Stimulated activated effector memory CD8-positive, alpha-beta T cell treated with anti-CD3 and anti-CD28 coated beads, Interleukin-12 subunit alpha, Interleukin-12 subunit beta, amount 100 ng/mL, for 72 hours (primary cell): ENCODE results near the gene CBX6.
"Not testable (repeated sequence)": the region's sequence is repeated elsewhere in the genome, so short reads cannot be mapped to it uniquely, and the experiment has no call there.

ENCODE experiments used
- ATAC-seq: fragments of 150-1000 bp; cut with Tn5 transposase; 2 replicates; pipeline ENCODE4 v1.10.0; 2021
- DNase-seq, 2 donors: peaks; one replicate each; pipeline ENCODE4 v3.0.0; 2021 to 2022; ENCODE audit warnings: low spot score in 2 of 2
- H3K27ac Mint-ChIP-seq: one replicate; pipeline ENCODE4 v1.8.0; 2022; ENCODE audit warnings: mild to moderate bottlenecking, mixed read lengths
- H3K36me3 Mint-ChIP-seq: one replicate; pipeline ENCODE4 v1.8.0; 2022; ENCODE audit warnings: mild to moderate bottlenecking, mixed read lengths
- H3K4me1 Mint-ChIP-seq: one replicate; pipeline ENCODE4 v1.8.0; 2022; ENCODE audit warnings: mixed read lengths
- H3K4me3 Mint-ChIP-seq: one replicate; pipeline ENCODE4 v1.8.0; 2022; ENCODE audit warnings: mild to moderate bottlenecking, mixed read lengths
- H3K9me3 Mint-ChIP-seq: one replicate; pipeline ENCODE4 v1.8.0; 2022; ENCODE audit warnings: mixed read lengths

The CBX6 gene

DNA sequence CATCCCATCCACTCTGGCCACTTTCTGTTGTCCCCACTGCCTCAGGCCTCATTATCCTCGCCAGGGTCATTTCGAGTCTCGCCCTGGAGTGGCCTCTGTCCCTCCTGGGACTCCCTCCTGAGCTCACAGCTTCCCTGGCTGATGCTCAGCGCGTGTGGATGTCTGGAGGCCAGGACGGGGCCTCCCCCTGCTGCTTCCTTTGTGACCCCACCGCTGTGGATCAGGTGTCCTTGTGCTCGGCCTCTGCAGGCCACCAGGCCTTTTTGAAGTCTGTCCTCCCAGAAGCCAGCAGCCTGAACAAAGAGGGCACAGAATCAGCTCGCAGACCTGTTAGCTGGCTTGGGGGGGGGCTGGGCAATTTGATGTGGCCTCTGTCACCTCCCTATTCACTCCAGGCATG lies 13.5 kb downstream of the CBX6 start:
- Mint-ChIP-seq H3K27ac (no peak overlapping the region), H3K9me3 (no peaks in the 10 kb centered on the region), H3K4me1 (peaks cover 26% of the 10 kb centered on the region), H3K36me3 (peaks cover 48% of the 10 kb centered on the region), H3K4me3 (no peak overlapping the region)
- ATAC-seq: no peak
- no peak for DNase-seq

DNA sequence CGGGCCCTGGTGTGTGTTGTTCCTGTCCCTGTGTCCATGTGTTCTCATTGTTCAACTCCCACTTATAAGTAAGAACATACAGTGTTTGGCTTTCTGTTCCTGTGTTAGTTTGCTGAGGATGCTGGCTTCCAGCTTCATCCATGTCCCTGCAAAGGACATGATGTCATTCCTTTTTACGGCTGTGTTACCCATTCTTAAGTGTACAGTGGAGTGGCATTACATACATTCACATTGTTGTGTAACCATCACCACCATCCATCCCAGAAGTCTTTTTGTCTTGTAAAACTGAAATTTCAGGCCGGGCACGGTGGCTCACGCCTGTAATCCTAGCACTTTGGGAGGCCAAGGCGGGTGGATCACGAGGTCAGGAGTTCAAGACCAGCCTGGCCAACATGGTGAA lies 17.5 kb downstream of the CBX6 start:
- ATAC-seq, H3K4me3 Mint-ChIP-seq, H3K27ac Mint-ChIP-seq, H3K4me1 Mint-ChIP-seq, DNase-seq, H3K36me3 Mint-ChIP-seq, H3K9me3 Mint-ChIP-seq: not testable (repeated sequence)

DNA sequence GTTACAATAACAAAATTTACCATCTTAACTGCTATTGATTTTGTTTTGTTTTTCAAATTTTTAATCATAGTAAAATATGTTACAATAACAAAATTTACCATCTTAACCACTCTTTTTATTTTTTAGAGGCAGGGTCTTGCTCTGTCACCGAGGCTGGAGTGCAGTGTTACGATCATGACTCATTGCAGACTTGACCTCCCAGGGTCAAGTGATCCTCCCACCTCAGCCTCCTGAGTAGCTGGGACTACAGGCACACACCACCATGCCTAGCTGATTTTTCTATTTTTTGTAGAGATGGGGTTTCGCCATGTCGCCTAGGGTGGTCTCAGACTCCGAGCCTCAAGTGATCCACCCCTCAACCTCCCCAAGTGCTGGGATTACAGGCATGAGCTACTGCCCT lies 18.1 kb downstream of the CBX6 start:
- H3K4me1 Mint-ChIP-seq, H3K9me3 Mint-ChIP-seq, H3K27ac Mint-ChIP-seq, H3K4me3 Mint-ChIP-seq, H3K36me3 Mint-ChIP-seq, ATAC-seq, DNase-seq: not testable (repeated sequence)

DNA sequence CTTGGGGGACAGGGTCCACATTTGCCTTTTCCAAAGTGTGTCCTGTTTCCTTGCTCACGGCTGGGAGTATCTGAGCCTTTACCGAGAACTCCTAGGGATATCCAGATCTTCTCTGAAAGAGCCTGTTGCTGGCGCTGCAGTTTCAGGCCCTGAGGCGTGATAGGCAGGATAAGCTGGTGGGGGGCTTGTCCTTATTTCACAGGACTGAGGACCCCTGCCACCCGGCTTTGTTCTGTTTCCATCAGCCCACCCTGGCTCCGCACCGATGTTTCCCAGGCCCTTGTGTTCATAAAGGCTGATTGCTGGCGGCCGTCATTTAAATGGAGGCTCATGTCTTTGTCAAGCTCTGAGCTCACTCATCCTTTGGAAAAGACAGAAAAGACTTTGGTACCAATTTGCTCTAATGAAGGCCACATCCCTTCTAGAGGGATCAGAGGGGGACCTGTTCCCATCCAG lies 18.8 kb downstream of the CBX6 start:
- ATAC-seq: no peak
- no peak overlapping the region for H3K4me3 Mint-ChIP-seq

DNA sequence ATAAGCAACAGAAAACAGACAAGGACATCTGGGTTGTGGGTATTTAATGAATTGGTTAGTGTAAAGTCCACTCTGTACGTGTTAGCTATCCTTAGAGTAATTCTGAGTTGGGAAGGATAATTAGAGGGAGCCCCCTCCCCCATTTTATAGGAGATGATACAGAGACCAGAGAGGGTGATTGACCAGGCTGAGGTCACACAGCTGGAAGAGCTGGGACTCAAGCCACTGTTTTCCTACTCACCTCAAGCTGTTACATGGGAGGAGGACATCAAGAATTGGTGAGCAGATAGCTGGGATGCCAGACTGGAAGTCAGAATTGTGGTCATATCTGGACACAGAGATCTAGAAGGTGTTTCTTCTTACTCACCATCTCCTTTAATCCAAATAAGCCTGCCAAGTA lies 19.5 kb downstream of the CBX6 start:
- H3K36me3 Mint-ChIP-seq: no peaks in the 10 kb centered on the region
- H3K4me1 Mint-ChIP-seq: no peaks in the 10 kb centered on the region
- DNase-seq (no peak), ATAC-seq (no peak)
- H3K27ac Mint-ChIP-seq: no peak overlapping the region
- H3K4me3 Mint-ChIP-seq: no peak overlapping the region
- no peaks in the 10 kb centered on the region for H3K9me3 Mint-ChIP-seq

More for the DNA sequence above, 18.8 kb downstream of the CBX6 start:
- Mint-ChIP-seq H3K36me3 (no peaks in the 10 kb centered on the region), H3K4me1 (no peaks in the 10 kb centered on the region), H3K27ac (no peak overlapping the region), H3K9me3 (no peaks in the 10 kb centered on the region)
- DNase-seq: no peak

DNA sequence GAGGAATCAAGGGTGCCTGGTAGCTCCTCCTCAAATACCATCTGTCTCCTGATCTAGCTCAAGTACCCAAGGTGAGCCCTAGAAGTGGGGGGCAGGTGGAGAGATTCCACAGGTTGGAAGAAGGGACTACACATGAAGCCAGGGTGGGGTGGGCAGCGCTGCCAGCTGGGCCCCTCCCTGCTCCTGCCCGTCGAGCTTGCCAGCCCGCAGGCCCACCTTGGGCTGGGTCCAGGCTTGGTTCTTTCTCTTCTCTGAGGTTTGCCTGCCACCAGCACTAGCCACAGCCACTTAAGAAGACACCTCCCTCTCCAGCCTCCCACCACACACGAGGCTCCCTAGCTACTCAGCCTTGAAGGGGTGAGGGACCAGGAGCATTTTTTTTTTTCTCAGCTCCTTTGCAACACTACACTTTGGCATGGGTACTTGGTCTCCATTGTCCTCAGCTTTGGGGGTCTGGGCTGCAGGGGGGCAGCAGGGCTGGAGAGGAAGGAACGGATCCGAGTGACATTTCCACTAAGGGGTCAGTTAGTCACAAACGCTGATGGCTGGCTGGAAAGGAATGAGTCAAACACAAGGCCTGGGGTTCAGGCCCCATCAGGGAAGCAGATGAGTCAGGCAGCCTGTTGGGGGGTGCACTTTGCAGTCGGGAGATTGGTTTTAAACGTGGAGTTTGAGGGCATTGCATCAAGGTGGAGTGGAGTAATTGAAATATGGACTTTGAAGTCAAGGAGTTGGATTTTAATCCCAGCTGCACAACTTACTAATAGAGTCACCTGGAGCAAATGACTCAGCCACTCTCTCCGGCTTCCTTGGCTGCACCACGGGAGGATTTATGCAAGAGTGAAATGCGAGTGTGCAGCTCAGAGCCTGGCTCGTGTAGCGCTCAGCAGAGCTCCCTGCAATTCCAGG lies 20.8 kb downstream of the CBX6 start:
- Mint-ChIP-seq H3K27ac (no peak overlapping the region), H3K4me1 (no peaks in the 10 kb centered on the region), H3K9me3 (no peaks in the 10 kb centered on the region), H3K36me3 (no peaks in the 10 kb centered on the region), H3K4me3 (no peak overlapping the region)
- ATAC-seq (peak; percentile 45), DNase-seq (no peak)

DNA sequence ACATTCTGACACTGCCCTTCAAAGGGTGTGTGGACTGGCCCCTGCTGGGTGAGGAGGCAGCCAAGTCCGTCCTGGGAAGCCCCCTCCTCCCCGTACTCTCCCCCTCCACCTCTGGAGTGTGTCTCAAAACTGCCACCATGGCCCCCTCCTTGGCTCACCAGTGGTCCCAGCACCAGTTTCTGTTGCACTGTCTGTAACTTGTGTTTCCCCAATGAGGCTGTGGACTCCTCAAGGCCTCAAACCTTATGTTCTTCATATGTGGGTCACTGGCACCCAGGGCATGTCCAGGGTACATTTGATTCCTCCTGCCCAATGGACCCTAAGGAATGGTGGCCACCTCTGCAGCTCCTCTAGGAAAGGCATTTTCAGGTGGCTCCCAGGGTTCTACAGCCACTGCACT lies 21.6 kb downstream of the CBX6 start:
- Mint-ChIP-seq H3K4me3 (no peak overlapping the region), H3K4me1 (no peaks in the 10 kb centered on the region), H3K27ac (no peak overlapping the region), H3K9me3 (no peaks in the 10 kb centered on the region), H3K36me3 (no peaks in the 10 kb centered on the region)
- DNase-seq (no peak), ATAC-seq (no peak)

DNA sequence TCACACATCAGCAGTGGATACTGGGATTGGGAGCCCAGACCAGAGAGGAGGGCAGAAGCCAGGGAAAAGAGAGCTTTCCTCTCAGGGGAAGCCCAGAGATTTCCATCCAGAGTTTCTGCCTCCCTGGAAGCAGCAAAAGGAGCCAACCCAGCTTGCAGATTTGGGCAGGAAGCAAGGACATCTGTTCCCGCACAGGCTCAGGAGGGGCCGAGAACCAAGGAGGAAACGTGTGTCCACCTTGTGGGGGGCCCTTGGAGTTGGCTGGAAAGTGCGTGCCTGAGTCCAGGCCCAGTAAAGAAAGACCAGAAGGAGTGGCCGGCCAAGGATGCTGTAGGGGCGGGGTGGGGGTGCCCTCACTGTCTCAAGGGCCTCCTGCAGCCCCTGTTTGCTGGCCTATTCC lies 22.2 kb downstream of the CBX6 start:
- no peak overlapping the region for H3K27ac Mint-ChIP-seq
- H3K4me1 Mint-ChIP-seq: no peaks in the 10 kb centered on the region
- DNase-seq (no peak), ATAC-seq (no peak)
- no peaks in the 10 kb centered on the region for H3K36me3 Mint-ChIP-seq
- H3K9me3 Mint-ChIP-seq: no peaks in the 10 kb centered on the region
- H3K4me3 Mint-ChIP-seq: no peak overlapping the region

DNA sequence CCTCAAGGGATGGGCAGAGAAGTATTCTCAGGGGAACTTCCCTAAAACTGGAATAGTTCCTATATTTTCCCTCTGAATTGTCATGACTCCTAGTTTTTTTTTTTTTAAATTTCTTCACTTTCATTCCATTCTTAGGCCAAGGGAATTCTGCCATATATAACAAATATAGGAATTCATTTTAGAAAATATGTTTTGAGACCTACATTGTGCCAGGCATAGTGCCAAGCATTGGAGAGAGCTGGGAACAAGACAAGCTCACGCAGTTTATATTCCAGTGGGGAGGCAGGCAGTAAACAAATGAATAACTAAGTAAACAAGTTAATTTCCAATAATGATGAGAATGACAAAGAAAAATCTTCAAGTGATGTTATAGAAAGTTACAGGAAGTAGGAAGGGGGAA lies 25.6 kb downstream of the CBX6 start:
- no peaks in the 10 kb centered on the region for H3K9me3 Mint-ChIP-seq
- no peak overlapping the region for H3K27ac Mint-ChIP-seq
- DNase-seq (no peak), ATAC-seq (no peak)
- H3K4me3 Mint-ChIP-seq: no peak overlapping the region
- H3K4me1 Mint-ChIP-seq: peaks cover 17% of the 10 kb centered on the region
- peaks cover 5% of the 10 kb centered on the region for H3K36me3 Mint-ChIP-seq

DNA sequence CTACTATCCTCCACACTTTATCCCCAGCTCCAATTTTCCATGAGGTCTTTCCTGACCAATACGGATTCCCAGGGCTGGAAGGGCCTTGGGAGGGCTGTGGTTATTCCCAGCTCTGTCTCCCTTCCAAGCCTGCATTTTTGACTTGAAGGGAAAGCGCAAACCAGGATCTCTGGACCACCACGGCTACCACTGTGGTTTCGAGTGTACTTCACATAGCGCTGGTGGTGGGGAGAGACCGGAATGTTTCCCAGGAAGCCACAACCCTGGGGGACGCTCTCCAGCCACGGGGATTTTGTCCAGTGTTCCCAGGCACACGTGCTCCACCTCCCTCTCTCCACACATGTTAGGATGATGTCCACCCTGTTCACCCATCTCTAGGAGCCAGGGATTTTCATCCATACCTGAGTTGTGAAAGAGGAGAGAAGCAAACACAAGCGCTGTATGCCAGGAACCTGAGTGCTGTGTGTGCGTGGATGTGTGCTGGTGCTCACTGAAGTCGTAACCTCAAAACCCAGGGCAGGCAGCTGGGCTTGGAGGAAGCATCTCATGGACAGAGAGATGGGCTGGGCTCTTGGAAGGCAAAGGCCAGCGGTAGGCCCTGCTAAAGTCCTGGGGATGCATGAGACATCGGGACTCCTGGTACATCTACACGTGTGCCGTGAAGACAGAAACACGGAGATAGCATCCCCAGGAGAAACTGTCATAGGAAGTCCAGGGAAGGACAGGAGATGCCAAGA lies 26.8 kb downstream of the CBX6 start:
- H3K4me3 Mint-ChIP-seq: peak overlapping the region; percentile 45
- no peak for DNase-seq
- peaks cover 5% of the 10 kb centered on the region for H3K36me3 Mint-ChIP-seq
- no peaks in the 10 kb centered on the region for H3K9me3 Mint-ChIP-seq
- H3K27ac Mint-ChIP-seq: no peak overlapping the region
- peaks cover 24% of the 10 kb centered on the region for H3K4me1 Mint-ChIP-seq
- ATAC-seq: no peak

DNA sequence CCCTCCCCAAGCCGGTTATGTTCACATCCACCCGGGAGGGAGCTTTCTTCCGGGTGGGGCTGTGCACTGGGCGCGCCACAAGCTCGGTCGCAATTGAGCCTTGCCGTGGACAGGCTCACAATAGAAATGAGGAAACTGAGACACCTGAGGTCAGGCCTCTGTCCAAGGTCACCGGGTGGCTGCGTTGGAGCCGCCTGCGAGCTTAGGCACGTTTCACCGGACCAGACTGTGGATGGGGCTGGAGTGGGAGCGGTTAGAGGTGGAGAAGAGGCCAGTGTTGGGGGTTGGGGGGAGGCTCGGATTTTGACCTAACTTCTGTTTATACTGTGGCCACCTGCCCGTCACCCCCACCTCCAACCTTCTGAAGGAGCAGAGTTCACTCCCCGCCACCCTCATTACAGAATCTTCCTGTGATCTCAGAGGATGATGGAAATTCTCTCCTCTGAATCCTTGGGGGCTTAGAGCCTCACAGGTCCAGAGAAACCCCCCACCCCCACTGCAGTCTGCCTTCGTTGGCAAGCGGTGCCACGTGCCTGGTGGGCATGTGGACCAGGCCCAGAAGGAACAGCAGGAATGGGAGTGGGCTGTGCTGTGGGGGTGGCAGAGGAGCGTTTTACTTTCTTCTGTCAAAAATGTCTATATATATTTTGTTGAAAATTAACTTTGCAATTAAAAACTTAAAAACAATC lies 27.6 kb downstream of the CBX6 start:
- H3K9me3 Mint-ChIP-seq: no peaks in the 10 kb centered on the region
- H3K4me1 Mint-ChIP-seq: peaks cover 31% of the 10 kb centered on the region
- H3K4me3 Mint-ChIP-seq: peak overlapping the region; percentile 45
- no peak overlapping the region for H3K27ac Mint-ChIP-seq
- no peak for ATAC-seq
- no peak for DNase-seq
- H3K36me3 Mint-ChIP-seq: peaks cover 5% of the 10 kb centered on the region

DNA sequence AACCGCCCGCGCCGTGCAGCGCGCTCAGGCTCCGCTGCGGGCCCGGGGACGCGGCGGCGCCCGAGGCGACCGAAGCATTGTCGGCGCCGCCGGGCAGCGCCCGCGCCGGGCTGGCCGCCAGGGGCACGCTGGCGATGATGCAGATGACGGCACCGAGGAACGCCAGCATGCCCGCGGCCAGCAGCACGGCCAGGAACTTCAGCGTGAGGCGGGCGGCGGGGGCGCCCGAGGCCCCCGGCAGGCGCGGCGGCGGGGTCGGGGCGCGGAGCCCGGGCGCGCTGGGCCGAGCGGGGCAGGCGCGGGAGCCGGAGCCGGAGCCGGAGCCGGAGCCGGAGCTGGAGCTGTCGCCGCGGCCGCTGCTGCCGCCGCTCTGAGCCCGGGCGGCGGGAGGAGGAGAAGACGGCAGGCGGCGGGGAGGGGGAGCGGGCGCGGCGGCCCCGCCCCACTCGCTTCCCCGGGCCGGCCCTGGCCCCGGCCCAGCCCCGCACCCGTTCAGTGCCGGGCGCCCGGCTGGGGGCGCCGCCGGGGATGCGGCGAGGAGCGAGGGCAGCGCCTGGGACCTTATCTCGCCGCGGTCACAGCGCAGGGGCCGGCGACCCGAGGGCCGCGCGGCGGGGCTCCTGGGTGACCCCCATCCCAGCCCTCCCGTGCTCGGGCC lies 28.2 kb downstream of the CBX6 start, which contains the start of gene NPTXR:
Gene NPTXR, minus strand, starts transcription at position 372 of the 658 bp plus-strand sequence.
- Mint-ChIP-seq H3K4me3 (peak within 1 kb of the TSS; percentile 77), H3K4me1 (peaks cover 31% of the 10 kb centered on the region), H3K27ac (peak within 1 kb of the TSS; percentile 50), H3K9me3 (no peaks in the 10 kb centered on the region), H3K36me3 (peaks cover 5% of the 10 kb centered on the region)
- peak; percentile 65 for ATAC-seq
- peak in 1 of 2 donors; percentile 67 for DNase-seq

DNA sequence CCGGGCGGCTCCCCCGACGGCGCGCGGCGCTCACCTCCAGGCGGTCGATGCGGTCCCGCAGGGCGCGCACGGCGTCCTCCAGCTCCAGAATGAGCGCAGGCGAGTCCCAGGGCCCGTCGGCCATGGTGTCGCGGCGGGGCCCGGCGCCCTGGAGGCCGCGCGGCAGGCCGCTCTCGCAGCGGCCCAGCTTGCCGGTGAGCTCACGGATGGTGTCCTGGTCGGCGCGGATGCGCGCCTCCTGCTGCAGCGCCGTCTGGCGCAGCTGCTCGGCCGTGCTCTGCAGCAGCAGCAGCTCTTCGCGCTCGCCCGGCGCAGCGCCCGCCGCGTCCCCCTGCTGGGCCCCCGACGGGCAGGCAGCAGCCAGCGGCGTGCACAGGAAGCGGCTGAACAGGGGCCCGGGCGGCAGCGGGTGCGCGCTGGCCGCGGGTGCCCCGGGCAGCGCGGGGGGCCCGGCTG lies 28.8 kb downstream of the CBX6 start:
- Mint-ChIP-seq H3K27ac (peak overlapping the region; percentile 50), H3K4me1 (peaks cover 31% of the 10 kb centered on the region), H3K4me3 (peak overlapping the region; percentile 77), H3K9me3 (no peaks in the 10 kb centered on the region), H3K36me3 (peaks cover 5% of the 10 kb centered on the region)
- ATAC-seq (peak; percentile 89), DNase-seq (peak; percentile 44 to 73)

DNA sequence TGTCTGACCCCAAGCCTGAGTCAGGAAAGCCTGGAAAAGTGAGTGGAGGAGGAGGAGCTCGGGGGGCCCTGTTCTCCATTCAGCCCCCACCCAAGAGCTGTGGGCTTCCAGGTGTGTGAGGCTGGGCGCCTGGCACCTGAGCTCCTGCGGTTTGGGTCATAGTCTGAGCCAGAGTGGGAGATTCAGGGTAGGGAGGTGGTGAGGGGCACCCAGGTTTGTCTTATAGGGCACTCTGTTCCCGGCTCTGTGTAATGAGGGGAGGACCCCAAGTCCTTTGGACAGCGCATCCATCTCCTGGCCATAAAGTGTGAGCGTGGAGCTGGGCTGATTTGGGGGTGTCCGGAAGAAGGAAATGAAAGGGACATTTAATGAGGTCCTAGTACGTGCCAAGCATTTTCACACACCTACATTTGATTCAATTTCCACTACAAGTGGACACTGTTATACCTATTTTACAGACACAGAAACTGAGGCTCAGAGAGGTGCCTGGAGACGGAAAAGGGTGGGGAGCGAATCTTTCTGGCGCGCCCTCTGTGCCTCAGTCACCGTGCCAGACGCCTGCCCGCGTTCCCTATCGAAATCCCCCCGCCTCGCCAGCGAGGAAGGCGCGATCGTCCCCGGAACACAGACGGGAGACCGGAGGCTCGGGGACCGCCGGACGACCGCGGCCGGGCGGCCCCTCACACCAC lies 29.4 kb downstream of the CBX6 start:
- H3K4me1 Mint-ChIP-seq: peaks cover 31% of the 10 kb centered on the region
- no peak for DNase-seq
- H3K27ac Mint-ChIP-seq: peak overlapping the region; percentile 50
- H3K9me3 Mint-ChIP-seq: no peaks in the 10 kb centered on the region
- peak overlapping the region; percentile 77 for H3K4me3 Mint-ChIP-seq
- ATAC-seq: no peak
- H3K36me3 Mint-ChIP-seq: peaks cover 5% of the 10 kb centered on the region
